ENCODE measurements around the gene TRAF6. TPM values are rescaled to one million over a fixed set of nuclear protein-coding genes. Genes with fewer than 3 reads are reported as not detected.
A peak's percentile ranks its signal among the peaks of the same experiment; 100 is the strongest.
"Not testable (repeated sequence)": the region's sequence is repeated elsewhere in the genome, so short reads cannot be mapped to it uniquely, and the experiment has no call there.

The TRAF6 gene
- total RNA-seq, 1 donor from 2014 or later, result 12.5 TPM

DNA sequence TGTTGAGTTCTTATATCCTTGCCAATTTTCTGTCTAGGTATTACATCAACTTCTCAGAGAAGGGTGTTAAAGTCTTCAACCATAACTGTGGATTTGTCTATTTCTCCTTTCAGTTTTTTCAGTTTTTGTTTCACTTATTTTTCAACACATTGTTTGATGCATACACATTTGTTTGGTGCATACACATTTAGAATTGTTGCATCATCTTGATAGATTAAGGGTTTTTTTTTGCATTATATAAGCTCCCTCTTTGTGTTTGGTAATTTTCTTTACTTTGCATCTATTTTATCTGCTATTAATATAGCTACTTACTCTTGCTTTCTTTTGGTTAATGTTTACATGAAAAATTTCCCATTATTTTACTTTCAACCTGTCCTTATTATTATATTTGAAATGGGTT, 20.8 kb upstream of the TRAF6 start:
- no peaks in the 10 kb centered on the region for H3K9me3 ChIP-seq (ENCODE audit: control insufficient read depth in 3 of 3, low read length in 3 of 3)
- H3K36me3 ChIP-seq (ENCODE audit: control insufficient read depth in 3 of 3, insufficient read depth in 3 of 3, low read length in 3 of 3), result no peaks in the 10 kb centered on the region
- H3K4me1 ChIP-seq (ENCODE audit: control insufficient read depth in 3 of 3, insufficient read depth in 3 of 3, low read length in 3 of 3), result no peaks in the 10 kb centered on the region
- no peak overlapping the region for H3K4me3 ChIP-seq (ENCODE audit: low read length in 3 of 3)
- H3K27me3 ChIP-seq (ENCODE audit: control insufficient read depth in 3 of 3, insufficient read depth in 3 of 3, low read length in 3 of 3), result no peaks in the 10 kb centered on the region
- no peak overlapping the region for H3K9ac ChIP-seq (ENCODE audit: low read depth in 1 of 3, low read length in 3 of 3)
- H3K27ac ChIP-seq (ENCODE audit: low read depth, low read length), result no peak overlapping the region

DNA sequence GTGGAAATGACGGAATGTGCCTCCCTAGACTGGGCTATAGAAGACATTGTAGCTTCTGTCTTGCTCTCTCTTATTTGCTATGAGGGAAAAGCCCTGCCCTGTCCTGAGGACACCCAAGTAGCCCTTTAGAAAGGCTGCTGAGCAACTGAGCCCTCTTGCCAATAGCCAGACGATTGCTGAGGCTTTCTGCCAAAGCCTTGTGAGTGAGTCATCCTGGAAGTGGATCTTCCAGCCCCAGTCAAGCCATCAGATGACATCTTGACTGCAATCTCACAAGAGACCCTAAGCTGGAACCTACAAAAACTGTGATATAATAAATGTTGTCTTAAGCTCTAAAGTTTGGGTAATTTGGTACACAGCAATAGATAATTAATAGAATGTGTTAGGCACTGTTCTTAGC, 3.9 kb upstream of the TRAF6 start:
- H3K9me3 ChIP-seq (ENCODE audit: control insufficient read depth in 3 of 3, low read length in 3 of 3), result peaks cover 0 to 5% (median 5%) of the 10 kb centered on the region in 3 donors

DNA sequence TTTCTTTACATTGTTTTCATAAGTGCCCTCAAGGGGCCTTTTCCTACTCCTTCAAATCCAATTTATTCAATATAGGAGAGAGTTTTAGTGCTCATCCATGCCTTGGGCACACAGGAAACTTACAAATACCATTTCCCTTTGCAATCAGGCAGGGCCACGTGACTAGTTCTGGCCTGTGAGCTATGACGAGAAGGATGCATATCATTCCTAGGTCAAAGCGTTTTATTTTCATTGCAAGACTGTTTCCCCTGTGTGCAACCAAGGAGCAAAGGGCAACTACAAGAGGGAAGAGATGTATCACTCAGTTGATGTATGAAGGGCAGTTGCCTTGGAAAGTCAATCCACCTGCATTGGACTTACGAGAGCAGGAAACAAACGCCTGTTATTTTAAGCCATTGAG, 1.9 kb upstream of the TRAF6 start:
- Histone ChIP-seq H3K27ac (ENCODE audit: low read depth, low read length) (no peak overlapping the region), H3K9me3 (ENCODE audit: control insufficient read depth in 3 of 3, low read length in 3 of 3) (peaks cover 0 to 5% (median 5%) of the 10 kb centered on the region in 3 donors), H3K27me3 (ENCODE audit: control insufficient read depth in 3 of 3, insufficient read depth in 3 of 3, low read length in 3 of 3) (no peaks in the 10 kb centered on the region), H3K4me3 (ENCODE audit: low read length in 3 of 3) (no peak overlapping the region), H3K4me1 (ENCODE audit: control insufficient read depth in 3 of 3, insufficient read depth in 3 of 3, low read length in 3 of 3) (peaks cover 0 to 15% (median 11%) of the 10 kb centered on the region in 3 donors), H3K9ac (ENCODE audit: low read depth in 1 of 3, low read length in 3 of 3) (no peak overlapping the region), H3K36me3 (ENCODE audit: control insufficient read depth in 3 of 3, insufficient read depth in 3 of 3, low read length in 3 of 3) (no peaks in the 10 kb centered on the region)

More for the DNA sequence above, 3.9 kb upstream of the TRAF6 start:
- H3K36me3 ChIP-seq (ENCODE audit: control insufficient read depth in 3 of 3, insufficient read depth in 3 of 3, low read length in 3 of 3), result no peaks in the 10 kb centered on the region
- no peak overlapping the region for H3K4me3 ChIP-seq (ENCODE audit: low read length in 3 of 3)
- no peak overlapping the region for H3K27ac ChIP-seq (ENCODE audit: low read depth, low read length)
- H3K4me1 ChIP-seq (ENCODE audit: control insufficient read depth in 3 of 3, insufficient read depth in 3 of 3, low read length in 3 of 3), result peaks cover 0 to 6% (median 4%) of the 10 kb centered on the region in 3 donors
- H3K9ac ChIP-seq (ENCODE audit: low read depth in 1 of 3, low read length in 3 of 3), result no peak overlapping the region
- no peaks in the 10 kb centered on the region for H3K27me3 ChIP-seq (ENCODE audit: control insufficient read depth in 3 of 3, insufficient read depth in 3 of 3, low read length in 3 of 3)

DNA sequence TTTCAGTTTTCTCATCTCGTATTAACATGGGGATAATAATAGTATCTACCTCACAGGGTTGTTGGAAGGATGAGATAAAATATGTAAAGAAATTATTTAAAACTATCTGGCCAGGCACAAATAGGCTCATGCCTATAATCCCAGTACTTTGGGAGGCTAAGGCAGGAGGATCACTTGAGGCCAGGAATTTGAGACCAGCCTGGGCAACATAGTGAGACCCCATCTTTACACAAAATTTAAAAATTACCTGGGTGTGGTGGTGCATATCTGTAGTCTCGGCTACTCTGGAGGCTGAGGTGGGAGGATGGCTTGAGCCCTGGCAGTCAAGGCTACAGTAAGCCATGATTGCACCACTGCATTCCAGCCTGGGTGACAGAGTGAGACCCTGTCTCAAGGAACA, 990 bp upstream of the TRAF6 start:
- H3K9me3 ChIP-seq (ENCODE audit: control insufficient read depth in 3 of 3, low read length in 3 of 3); H3K36me3 ChIP-seq (ENCODE audit: control insufficient read depth in 3 of 3, insufficient read depth in 3 of 3, low read length in 3 of 3); H3K27ac ChIP-seq (ENCODE audit: low read depth, low read length); H3K9ac ChIP-seq (ENCODE audit: low read depth in 1 of 3, low read length in 3 of 3); H3K27me3 ChIP-seq (ENCODE audit: control insufficient read depth in 3 of 3, insufficient read depth in 3 of 3, low read length in 3 of 3): not testable (repeated sequence)
- Histone ChIP-seq H3K4me1 (ENCODE audit: control insufficient read depth in 3 of 3, insufficient read depth in 3 of 3, low read length in 3 of 3) (peaks cover 0 to 15% (median 11%) of the 10 kb centered on the region in 3 donors), H3K4me3 (ENCODE audit: low read length in 3 of 3) (peak overlapping the region in 1 of 3 donors; percentile 95)

DNA sequence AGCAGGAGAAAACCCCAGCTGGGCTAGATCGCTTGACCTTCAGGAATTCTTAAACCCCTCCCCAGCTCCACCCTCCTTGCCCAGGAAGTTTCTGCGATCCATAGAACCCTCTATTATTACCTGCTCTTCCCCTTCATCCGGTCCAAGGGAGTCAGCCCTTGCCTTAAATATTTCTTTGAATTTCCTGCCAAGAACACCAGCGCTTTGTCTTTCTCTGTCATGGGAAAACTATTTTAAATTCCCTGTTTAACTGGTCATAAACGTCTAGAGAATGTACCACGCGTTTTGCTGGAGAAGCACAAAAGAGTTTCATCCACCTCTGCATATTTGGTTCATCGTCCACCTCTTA, 496 bp upstream of the TRAF6 start:
- H3K9ac ChIP-seq (ENCODE audit: low read depth in 1 of 3, low read length in 3 of 3), result peak overlapping the region; percentile 91 to 95 (median 93)
- H3K9me3 ChIP-seq (ENCODE audit: control insufficient read depth in 3 of 3, low read length in 3 of 3), result peaks cover 0 to 5% (median 5%) of the 10 kb centered on the region in 3 donors
- peaks cover 0 to 15% (median 11%) of the 10 kb centered on the region in 3 donors for H3K4me1 ChIP-seq (ENCODE audit: control insufficient read depth in 3 of 3, insufficient read depth in 3 of 3, low read length in 3 of 3)
- no peaks in the 10 kb centered on the region for H3K27me3 ChIP-seq (ENCODE audit: control insufficient read depth in 3 of 3, insufficient read depth in 3 of 3, low read length in 3 of 3)
- H3K36me3 ChIP-seq (ENCODE audit: control insufficient read depth in 3 of 3, insufficient read depth in 3 of 3, low read length in 3 of 3), result no peaks in the 10 kb centered on the region
- peak overlapping the region; percentile 95 to 100 (median 99) for H3K4me3 ChIP-seq (ENCODE audit: low read length in 3 of 3)
- H3K27ac ChIP-seq (ENCODE audit: low read depth, low read length), result peak overlapping the region; percentile 93

DNA sequence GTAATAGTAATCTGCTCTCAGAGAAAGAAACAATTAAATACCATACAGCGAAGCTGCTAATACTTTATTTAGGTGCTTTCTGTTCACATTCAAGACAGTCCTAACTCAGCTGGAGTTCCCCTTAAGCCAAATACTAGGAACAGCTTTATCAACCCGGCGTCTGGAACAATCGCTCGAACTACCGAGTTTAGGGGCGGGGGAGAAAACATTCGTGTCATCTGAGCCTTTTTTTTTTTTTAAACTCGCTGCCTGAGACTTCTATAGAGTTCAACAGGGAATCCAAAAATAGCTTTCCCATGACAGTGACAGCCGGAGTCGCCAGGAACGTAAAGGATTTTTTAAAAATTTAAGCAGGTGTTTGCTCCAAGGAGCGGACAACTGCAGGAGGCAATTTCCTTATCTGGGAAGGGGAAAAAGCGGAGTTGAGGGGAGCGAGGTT, 852 bp downstream of the TRAF6 start:
- H3K36me3 ChIP-seq (ENCODE audit: control insufficient read depth in 3 of 3, insufficient read depth in 3 of 3, low read length in 3 of 3), result no peaks in the 10 kb centered on the region
- H3K9ac ChIP-seq (ENCODE audit: low read depth in 1 of 3, low read length in 3 of 3), result peak overlapping the region; percentile 91 to 95 (median 93)
- H3K27ac ChIP-seq (ENCODE audit: low read depth, low read length), result peak overlapping the region; percentile 93
- peak overlapping the region; percentile 95 to 100 (median 99) for H3K4me3 ChIP-seq (ENCODE audit: low read length in 3 of 3)
- H3K4me1 ChIP-seq (ENCODE audit: control insufficient read depth in 3 of 3, insufficient read depth in 3 of 3, low read length in 3 of 3), result peaks cover 0 to 15% (median 11%) of the 10 kb centered on the region in 3 donors
- peaks cover 0 to 5% (median 4%) of the 10 kb centered on the region in 3 donors for H3K9me3 ChIP-seq (ENCODE audit: control insufficient read depth in 3 of 3, low read length in 3 of 3)
- no peaks in the 10 kb centered on the region for H3K27me3 ChIP-seq (ENCODE audit: control insufficient read depth in 3 of 3, insufficient read depth in 3 of 3, low read length in 3 of 3)

DNA sequence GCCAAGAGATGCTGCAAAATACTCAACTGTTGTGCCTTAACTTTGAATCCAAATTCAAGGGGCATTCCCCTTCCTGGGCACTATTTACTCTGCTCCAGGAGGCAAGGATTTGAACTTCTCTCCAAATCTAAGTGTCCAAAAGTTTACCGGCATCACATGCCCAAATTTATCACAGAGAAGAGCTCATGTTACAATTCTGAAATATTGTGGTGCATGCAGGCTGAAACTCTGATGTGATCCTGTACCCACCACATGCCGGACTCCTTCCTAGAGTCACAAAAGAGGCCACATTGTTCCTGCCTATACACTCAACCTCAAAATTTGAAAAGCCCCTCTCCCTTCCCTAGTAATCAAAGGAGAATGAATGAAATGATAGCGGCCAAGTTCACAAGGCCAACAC, 1.3 kb downstream of the TRAF6 start:
- peak overlapping the region; percentile 91 to 95 (median 93) for H3K9ac ChIP-seq (ENCODE audit: low read depth in 1 of 3, low read length in 3 of 3)
- H3K36me3 ChIP-seq (ENCODE audit: control insufficient read depth in 3 of 3, insufficient read depth in 3 of 3, low read length in 3 of 3), result no peaks in the 10 kb centered on the region
- peak overlapping the region; percentile 93 for H3K27ac ChIP-seq (ENCODE audit: low read depth, low read length)
- H3K9me3 ChIP-seq (ENCODE audit: control insufficient read depth in 3 of 3, low read length in 3 of 3), result peaks cover 0 to under 1% (median 0%) of the 10 kb centered on the region in 3 donors
- H3K27me3 ChIP-seq (ENCODE audit: control insufficient read depth in 3 of 3, insufficient read depth in 3 of 3, low read length in 3 of 3), result no peaks in the 10 kb centered on the region
- peaks cover 0 to 15% (median 11%) of the 10 kb centered on the region in 3 donors for H3K4me1 ChIP-seq (ENCODE audit: control insufficient read depth in 3 of 3, insufficient read depth in 3 of 3, low read length in 3 of 3)
- peak overlapping the region; percentile 95 to 100 (median 99) for H3K4me3 ChIP-seq (ENCODE audit: low read length in 3 of 3)

DNA sequence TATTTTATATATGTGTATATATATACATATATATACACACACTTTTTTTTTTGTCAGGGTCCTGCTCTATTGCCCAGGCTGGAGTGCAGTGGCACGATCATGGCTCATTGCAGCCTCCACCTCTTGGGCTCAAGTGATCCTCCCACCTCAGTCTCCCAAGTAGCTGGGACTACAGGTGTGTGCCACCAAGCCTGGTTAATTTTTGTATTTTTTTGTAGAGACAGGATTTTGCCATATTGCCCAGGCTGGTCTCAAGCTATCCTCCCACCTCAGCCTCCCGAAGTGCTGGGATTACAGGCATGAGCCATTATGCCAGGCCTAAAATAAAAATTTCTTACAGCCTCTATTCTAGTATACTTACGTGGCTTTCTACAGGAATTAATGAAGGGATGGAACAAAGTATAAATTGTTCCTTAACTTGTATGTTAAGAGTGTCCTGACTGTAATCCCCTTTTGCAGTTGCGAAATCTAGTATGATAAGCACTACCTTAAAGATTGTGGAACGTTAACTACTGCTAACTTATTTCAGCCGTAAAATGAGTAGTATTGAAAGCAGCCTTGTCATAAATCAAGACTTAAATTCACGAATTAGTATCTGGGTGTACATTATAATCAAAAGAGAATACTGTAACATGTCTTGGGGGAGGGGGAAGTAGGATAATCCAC, 2.1 kb downstream of the TRAF6 start:
- H3K4me1 ChIP-seq (ENCODE audit: control insufficient read depth in 3 of 3, insufficient read depth in 3 of 3, low read length in 3 of 3), result peaks cover 0 to 18% (median 11%) of the 10 kb centered on the region in 3 donors
- peak overlapping the region; percentile 93 for H3K27ac ChIP-seq (ENCODE audit: low read depth, low read length)
- peak overlapping the region in 2 of 3 donors; percentile 15 to 95 for H3K9ac ChIP-seq (ENCODE audit: low read depth in 1 of 3, low read length in 3 of 3)
- H3K36me3 ChIP-seq (ENCODE audit: control insufficient read depth in 3 of 3, insufficient read depth in 3 of 3, low read length in 3 of 3), result no peaks in the 10 kb centered on the region
- no peak overlapping the region for H3K4me3 ChIP-seq (ENCODE audit: low read length in 3 of 3)
- no peaks in the 10 kb centered on the region for H3K9me3 ChIP-seq (ENCODE audit: control insufficient read depth in 3 of 3, low read length in 3 of 3)
- no peaks in the 10 kb centered on the region for H3K27me3 ChIP-seq (ENCODE audit: control insufficient read depth in 3 of 3, insufficient read depth in 3 of 3, low read length in 3 of 3)

DNA sequence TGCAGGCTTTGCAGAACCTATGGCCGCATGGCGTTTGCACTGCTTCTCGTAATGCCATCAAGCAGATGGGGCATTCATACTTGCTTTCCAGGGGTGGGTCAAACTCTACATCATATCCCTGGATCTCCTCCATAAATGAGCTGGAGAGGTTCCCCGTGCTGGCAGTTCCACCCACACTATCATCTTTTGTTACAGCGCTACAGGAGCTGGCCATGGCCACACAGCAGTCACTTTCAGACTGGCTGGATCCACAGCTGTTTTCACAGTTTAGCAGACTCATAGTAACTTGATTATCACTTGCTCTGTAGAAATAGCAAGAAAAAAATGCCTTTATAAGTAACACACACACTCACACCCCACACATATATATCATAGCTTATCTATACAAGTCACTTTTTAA, 8.8 kb downstream of the TRAF6 start:
- Histone ChIP-seq H3K36me3 (ENCODE audit: control insufficient read depth in 3 of 3, insufficient read depth in 3 of 3, low read length in 3 of 3) (peaks cover 3 to 22% (median 21%) of the 10 kb centered on the region in 3 donors), H3K4me3 (ENCODE audit: low read length in 3 of 3) (no peak overlapping the region), H3K9me3 (ENCODE audit: control insufficient read depth in 3 of 3, low read length in 3 of 3) (no peaks in the 10 kb centered on the region), H3K9ac (ENCODE audit: low read depth in 1 of 3, low read length in 3 of 3) (peak overlapping the region in 1 of 3 donors; percentile 16), H3K27me3 (ENCODE audit: control insufficient read depth in 3 of 3, insufficient read depth in 3 of 3, low read length in 3 of 3) (no peaks in the 10 kb centered on the region), H3K4me1 (ENCODE audit: control insufficient read depth in 3 of 3, insufficient read depth in 3 of 3, low read length in 3 of 3) (peaks cover 7 to 26% (median 16%) of the 10 kb centered on the region in 3 donors), H3K27ac (ENCODE audit: low read depth, low read length) (peak overlapping the region; percentile 76)

DNA sequence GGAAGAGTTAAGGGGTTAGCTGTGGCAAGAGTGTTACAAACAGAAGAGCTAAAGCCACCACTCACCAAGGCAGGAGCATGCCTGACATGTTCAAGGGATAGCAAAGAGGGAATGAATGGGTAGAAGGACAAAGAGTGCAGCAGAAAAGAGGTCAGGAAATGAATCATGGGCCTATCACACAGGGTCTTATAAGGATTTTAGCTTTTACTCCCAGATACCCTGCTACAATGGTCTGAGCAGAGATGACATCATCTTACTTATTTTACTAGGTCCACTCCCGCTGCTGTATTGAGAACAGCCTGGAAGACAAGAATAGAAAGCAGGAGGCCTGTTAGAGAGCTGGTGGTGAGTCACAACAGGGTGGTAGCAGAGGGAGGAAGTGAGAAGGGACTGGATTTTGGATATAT, 9.8 kb downstream of the TRAF6 start:
- H3K27me3 ChIP-seq (ENCODE audit: control insufficient read depth in 3 of 3, insufficient read depth in 3 of 3, low read length in 3 of 3), result no peaks in the 10 kb centered on the region
- H3K27ac ChIP-seq (ENCODE audit: low read depth, low read length), result peak overlapping the region; percentile 76
- peaks cover 7 to 26% (median 16%) of the 10 kb centered on the region in 3 donors for H3K4me1 ChIP-seq (ENCODE audit: control insufficient read depth in 3 of 3, insufficient read depth in 3 of 3, low read length in 3 of 3)
- peak overlapping the region in 2 of 3 donors; percentile 27 to 46 for H3K9ac ChIP-seq (ENCODE audit: low read depth in 1 of 3, low read length in 3 of 3)
- no peaks in the 10 kb centered on the region for H3K9me3 ChIP-seq (ENCODE audit: control insufficient read depth in 3 of 3, low read length in 3 of 3)
- peaks cover 4 to 24% (median 22%) of the 10 kb centered on the region in 3 donors for H3K36me3 ChIP-seq (ENCODE audit: control insufficient read depth in 3 of 3, insufficient read depth in 3 of 3, low read length in 3 of 3)
- peak overlapping the region in 1 of 3 donors; percentile 5 for H3K4me3 ChIP-seq (ENCODE audit: low read length in 3 of 3)

Data from skeletal muscle tissue (tissue), 4 donors.